HepG2 (cell line): ENCODE data around the gene UCN2. TPM values are rescaled to one million over a fixed set of nuclear protein-coding genes. Genes with fewer than 3 reads are reported as not detected.

Source experiments
- NR2F2 ChIP-seq: IDR thresholded peaks from 2 replicates; pipeline ENCODE4 v1.6.1; 2012; ENCODE audit warnings: low read depth, inconsistent platforms, borderline replicate concordance
- PREB ChIP-seq: sonication (generic); formaldehyde crosslinking; IDR thresholded peaks from 2 replicates; pipeline ENCODE4 v1.4.0; 2020; ENCODE audit warnings: missing genetic modification reagents
- TOPORS ChIP-seq: sonication (generic); formaldehyde crosslinking; IDR thresholded peaks from 2 replicates; pipeline ENCODE4 v1.8.0; 2023; ENCODE audit warnings: mild to moderate bottlenecking, missing genetic modification reagents
- USF2 ChIP-seq, 2 experiments: sonication (generic) in 1 of 2; formaldehyde crosslinking in 1 of 2; IDR thresholded peaks; 2 replicates each; pipeline versions ENCODE4 v1.5.1 to v1.6.1; 2011 to 2020; ENCODE audit warnings: borderline replicate concordance in 1 of 2, low read depth in 1 of 2, low read length in 1 of 2, mild to moderate bottlenecking in 1 of 2, missing genetic modification reagents in 1 of 2, moderate library complexity in 1 of 2
- ZNF260 ChIP-seq: sonication (generic); formaldehyde crosslinking; IDR thresholded peaks from 2 replicates; pipeline ENCODE4 v1.4.0; 2020; ENCODE audit warnings: missing genetic modification reagents, low read depth, mild to moderate bottlenecking, borderline replicate concordance
- ZNF451 ChIP-seq: sonication (generic); formaldehyde crosslinking; IDR thresholded peaks from 2 replicates; pipeline ENCODE4 v1.5.0; 2020; ENCODE audit warnings: mild to moderate bottlenecking, missing genetic modification reagents
- polyA plus RNA-seq, 8 experiments: library from polyadenylated mRNA; depleted of rRNA in 3 of 8; stranded (reverse) in 7 of 8; unstranded in 1 of 8; fragments of >200 nt; fragmentation: Illumina TruSeq in 4 of 8; extraction: Trizol in 4 of 8; gene quantifications; 2 replicates each; pipeline versions ENCODE4 v1.2.1 to v1.2.3, GENCODE V29; 2011 to 2016; ENCODE audit warnings: low read depth in 4 of 8, missing spikeins in 1 of 8, mixed read lengths in 1 of 8; ENCODE audit not compliant: insufficient read depth in 1 of 8
- total RNA-seq, 5 experiments: library from RNA; depleted of rRNA; stranded (reverse); fragments of >200 nt; fragmentation: Illumina TruSeq; extraction: Trizol; gene quantifications; 2 replicates each; pipeline ENCODE4 v1.2.3, GENCODE V29; 2016; ENCODE audit warnings: low read depth in 1 of 5
- TF ChIP-seq, protein P1 (sequence below): sonication (generic); formaldehyde crosslinking; IDR thresholded peaks from 2 replicates; pipeline ENCODE4 v1.9.0; 2021; ENCODE audit warnings: mild to moderate bottlenecking, missing genetic modification reagents
- TF ChIP-seq, protein P2 (sequence below): sonication (generic); formaldehyde crosslinking; IDR thresholded peaks from one replicate; pipeline ENCODE4 v1.5.1; 2020; ENCODE audit warnings: mild to moderate bottlenecking, missing genetic modification reagents; ENCODE audit errors: not compliant biosample characterization

The UCN2 gene
- total and polyA plus RNA-seq, 2 of the 13 experiments (the other 11 are each of a cell fraction or from before 2014, with no cell fraction given) = 0.07 to 1.5 TPM

- no peak for TF ChIP-seq USF2 (IDR thresholded peaks at IDR 0.05; ENCODE audit: low read depth, low read length)
- TF ChIP-seq USF2 (CRISPR knock-in tag; IDR thresholded peaks at IDR 0.05; ENCODE audit: borderline replicate concordance) = peak; percentile 63; the same call in 1 of the 2 replicates
- no peak for TF ChIP-seq ZNF260 (CRISPR knock-in tag)
- TF ChIP-seq, protein P1, sequence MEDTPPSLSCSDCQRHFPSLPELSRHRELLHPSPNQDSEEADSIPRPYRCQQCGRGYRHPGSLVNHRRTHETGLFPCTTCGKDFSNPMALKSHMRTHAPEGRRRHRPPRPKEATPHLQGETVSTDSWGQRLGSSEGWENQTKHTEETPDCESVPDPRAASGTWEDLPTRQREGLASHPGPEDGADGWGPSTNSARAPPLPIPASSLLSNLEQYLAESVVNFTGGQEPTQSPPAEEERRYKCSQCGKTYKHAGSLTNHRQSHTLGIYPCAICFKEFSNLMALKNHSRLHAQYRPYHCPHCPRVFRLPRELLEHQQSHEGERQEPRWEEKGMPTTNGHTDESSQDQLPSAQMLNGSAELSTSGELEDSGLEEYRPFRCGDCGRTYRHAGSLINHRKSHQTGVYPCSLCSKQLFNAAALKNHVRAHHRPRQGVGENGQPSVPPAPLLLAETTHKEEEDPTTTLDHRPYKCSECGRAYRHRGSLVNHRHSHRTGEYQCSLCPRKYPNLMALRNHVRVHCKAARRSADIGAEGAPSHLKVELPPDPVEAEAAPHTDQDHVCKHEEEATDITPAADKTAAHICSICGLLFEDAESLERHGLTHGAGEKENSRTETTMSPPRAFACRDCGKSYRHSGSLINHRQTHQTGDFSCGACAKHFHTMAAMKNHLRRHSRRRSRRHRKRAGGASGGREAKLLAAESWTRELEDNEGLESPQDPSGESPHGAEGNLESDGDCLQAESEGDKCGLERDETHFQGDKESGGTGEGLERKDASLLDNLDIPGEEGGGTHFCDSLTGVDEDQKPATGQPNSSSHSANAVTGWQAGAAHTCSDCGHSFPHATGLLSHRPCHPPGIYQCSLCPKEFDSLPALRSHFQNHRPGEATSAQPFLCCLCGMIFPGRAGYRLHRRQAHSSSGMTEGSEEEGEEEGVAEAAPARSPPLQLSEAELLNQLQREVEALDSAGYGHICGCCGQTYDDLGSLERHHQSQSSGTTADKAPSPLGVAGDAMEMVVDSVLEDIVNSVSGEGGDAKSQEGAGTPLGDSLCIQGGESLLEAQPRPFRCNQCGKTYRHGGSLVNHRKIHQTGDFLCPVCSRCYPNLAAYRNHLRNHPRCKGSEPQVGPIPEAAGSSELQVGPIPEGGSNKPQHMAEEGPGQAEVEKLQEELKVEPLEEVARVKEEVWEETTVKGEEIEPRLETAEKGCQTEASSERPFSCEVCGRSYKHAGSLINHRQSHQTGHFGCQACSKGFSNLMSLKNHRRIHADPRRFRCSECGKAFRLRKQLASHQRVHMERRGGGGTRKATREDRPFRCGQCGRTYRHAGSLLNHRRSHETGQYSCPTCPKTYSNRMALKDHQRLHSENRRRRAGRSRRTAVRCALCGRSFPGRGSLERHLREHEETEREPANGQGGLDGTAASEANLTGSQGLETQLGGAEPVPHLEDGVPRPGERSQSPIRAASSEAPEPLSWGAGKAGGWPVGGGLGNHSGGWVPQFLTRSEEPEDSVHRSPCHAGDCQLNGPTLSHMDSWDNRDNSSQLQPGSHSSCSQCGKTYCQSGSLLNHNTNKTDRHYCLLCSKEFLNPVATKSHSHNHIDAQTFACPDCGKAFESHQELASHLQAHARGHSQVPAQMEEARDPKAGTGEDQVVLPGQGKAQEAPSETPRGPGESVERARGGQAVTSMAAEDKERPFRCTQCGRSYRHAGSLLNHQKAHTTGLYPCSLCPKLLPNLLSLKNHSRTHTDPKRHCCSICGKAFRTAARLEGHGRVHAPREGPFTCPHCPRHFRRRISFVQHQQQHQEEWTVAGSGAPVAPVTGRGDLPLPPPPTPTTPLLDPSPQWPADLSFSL (CRISPR knock-in tag) = no peak
- TF ChIP-seq, protein P2, sequence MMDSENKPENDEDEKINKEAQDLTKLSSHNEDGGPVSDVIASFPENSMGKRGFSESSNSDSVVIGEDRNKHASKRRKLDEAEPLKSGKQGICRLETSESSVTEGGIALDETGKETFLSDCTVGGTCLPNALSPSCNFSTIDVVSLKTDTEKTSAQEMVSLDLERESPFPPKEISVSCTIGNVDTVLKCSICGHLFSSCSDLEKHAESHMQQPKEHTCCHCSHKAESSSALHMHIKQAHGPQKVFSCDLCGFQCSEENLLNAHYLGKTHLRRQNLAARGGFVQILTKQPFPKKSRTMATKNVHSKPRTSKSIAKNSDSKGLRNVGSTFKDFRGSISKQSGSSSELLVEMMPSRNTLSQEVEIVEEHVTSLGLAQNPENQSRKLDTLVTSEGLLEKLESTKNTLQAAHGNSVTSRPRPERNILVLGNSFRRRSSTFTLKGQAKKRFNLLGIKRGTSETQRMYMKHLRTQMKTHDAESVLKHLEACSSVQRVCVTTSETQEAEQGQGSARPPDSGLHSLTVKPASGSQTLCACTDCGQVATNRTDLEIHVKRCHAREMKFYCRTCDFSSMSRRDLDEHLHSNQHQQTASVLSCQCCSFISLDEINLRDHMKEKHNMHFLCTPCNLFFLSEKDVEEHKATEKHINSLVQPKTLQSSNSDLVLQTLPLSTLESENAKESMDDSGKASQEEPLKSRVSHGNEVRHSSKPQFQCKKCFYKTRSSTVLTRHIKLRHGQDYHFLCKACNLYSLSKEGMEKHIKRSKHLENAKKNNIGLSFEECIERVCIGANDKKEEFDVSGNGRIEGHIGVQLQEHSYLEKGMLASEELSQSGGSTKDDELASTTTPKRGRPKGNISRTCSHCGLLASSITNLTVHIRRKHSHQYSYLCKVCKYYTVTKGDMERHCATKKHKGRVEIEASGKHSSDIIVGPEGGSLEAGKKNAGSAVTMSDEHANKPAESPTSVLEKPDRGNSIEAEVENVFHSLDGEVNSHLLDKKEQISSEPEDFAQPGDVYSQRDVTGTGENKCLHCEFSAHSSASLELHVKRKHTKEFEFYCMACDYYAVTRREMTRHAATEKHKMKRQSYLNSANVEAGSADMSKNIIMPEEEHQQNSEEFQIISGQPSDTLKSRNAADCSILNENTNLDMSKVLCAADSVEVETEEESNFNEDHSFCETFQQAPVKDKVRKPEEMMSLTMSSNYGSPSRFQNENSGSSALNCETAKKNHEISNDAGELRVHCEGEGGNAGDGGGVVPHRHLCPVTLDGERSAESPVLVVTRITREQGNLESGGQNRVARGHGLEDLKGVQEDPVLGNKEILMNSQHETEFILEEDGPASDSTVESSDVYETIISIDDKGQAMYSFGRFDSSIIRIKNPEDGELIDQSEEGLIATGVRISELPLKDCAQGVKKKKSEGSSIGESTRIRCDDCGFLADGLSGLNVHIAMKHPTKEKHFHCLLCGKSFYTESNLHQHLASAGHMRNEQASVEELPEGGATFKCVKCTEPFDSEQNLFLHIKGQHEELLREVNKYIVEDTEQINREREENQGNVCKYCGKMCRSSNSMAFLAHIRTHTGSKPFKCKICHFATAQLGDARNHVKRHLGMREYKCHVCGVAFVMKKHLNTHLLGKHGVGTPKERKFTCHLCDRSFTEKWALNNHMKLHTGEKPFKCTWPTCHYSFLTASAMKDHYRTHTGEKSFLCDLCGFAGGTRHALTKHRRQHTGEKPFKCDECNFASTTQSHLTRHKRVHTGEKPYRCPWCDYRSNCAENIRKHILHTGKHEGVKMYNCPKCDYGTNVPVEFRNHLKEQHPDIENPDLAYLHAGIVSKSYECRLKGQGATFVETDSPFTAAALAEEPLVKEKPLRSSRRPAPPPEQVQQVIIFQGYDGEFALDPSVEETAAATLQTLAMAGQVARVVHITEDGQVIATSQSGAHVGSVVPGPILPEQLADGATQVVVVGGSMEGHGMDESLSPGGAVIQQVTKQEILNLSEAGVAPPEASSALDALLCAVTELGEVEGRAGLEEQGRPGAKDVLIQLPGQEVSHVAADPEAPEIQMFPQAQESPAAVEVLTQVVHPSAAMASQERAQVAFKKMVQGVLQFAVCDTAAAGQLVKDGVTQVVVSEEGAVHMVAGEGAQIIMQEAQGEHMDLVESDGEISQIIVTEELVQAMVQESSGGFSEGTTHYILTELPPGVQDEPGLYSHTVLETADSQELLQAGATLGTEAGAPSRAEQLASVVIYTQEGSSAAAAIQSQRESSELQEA = no peak
- peak; percentile 49; the same call in 1 of the 2 replicates for TF ChIP-seq ZNF451 (CRISPR knock-in tag)
- no peak for TF ChIP-seq PREB
- no peak for TF ChIP-seq NR2F2
- no peak for TF ChIP-seq TOPORS
Observed at GRCh38 chr3:48556796-48557626, 6.6 kb downstream of the UCN2 start, which contains the start of gene PFKFB4 (continued).
